ENCODE results near the gene MSI2. TPM values are rescaled to one million over a fixed set of nuclear protein-coding genes. Genes with fewer than 3 reads are reported as not detected.

The MSI2 gene
- total and polyA plus RNA-seq, 12 donors = 25.5 to 135 (median 121) TPM

- TF ChIP-seq CTCF (IDR thresholded peaks at IDR 0.05) = peak; percentile 80 to 98 (median 97)
- H3K36me3 ChIP-seq = peaks cover 0 to 17% (median 0%) of the 10 kb centered on the region in 9 donors
- H3K27me3 ChIP-seq = no peaks in the 10 kb centered on the region
- no peak overlapping the region for H3K4me3 ChIP-seq
- ATAC-seq = peak; percentile 89 to 96 (median 92)
- H3K9me3 ChIP-seq = no peaks in the 10 kb centered on the region
- H3K4me1 ChIP-seq = peaks cover 0 to 37% (median 10%) of the 10 kb centered on the region in 9 donors
- 38 to 45% methylated on average over 21 of the region's 21 CpGs for WGBS, 2 donors
- DNase-seq = peak; percentile 77 to 81
- intact Hi-C loops (cut with DNase I) = loop anchor here (1.0 to 10.0 kb wide), 15 partner anchors 65 to 540 kb away; partner anchors contain the start of gene CCDC182 (in 1 of the 10)
- peak overlapping the region in 5 of 10 donors; percentile 20 to 52 (median 26) for H3K27ac ChIP-seq
Measured at GRCh38 chr17:57671667-57672632, 415.6 kb downstream of the MSI2 start.

- WGBS, 2 donors = 92 to 94% methylated on average over 4 of the region's 4 CpGs
- Histone ChIP-seq H3K4me1 (peaks cover 0 to 29% (median 10%) of the 10 kb centered on the region in 9 donors), H3K27me3 (no peaks in the 10 kb centered on the region), H3K36me3 (peaks cover 0 to 18% (median 0%) of the 10 kb centered on the region in 9 donors), H3K4me3 (no peak overlapping the region), H3K27ac (no peak overlapping the region), H3K9me3 (no peaks in the 10 kb centered on the region)
- intact Hi-C loops (cut with DNase I) = loop anchor here (1.0 to 10.0 kb wide), 15 partner anchors 64 to 541 kb away; partner anchors contain the start of gene CCDC182 (in 1 of the 10)
- ATAC-seq (no peak), DNase-seq (no peak)
- TF ChIP-seq CTCF (IDR thresholded peaks at IDR 0.05) = no peak
Measured at GRCh38 chr17:57672971-57673370, 416.6 kb downstream of the MSI2 start.

GRCh38 chr17:57674894-57675293 lies 418.6 kb downstream of the MSI2 start:
- Histone ChIP-seq H3K36me3 (peaks cover 0 to 23% (median 0%) of the 10 kb centered on the region in 9 donors), H3K4me3 (no peak overlapping the region), H3K27me3 (no peaks in the 10 kb centered on the region), H3K27ac (no peak overlapping the region), H3K4me1 (peaks cover 0 to 14% (median 10%) of the 10 kb centered on the region in 9 donors), H3K9me3 (no peaks in the 10 kb centered on the region)
- DNase-seq (no peak), ATAC-seq (no peak)
- TF ChIP-seq CTCF (IDR thresholded peaks at IDR 0.05) = no peak
- intact Hi-C loops (cut with DNase I) = loop anchor here (5.0 to 10.0 kb wide), 11 partner anchors 62 to 543 kb away; partner anchors contain the start of gene CCDC182 (in 1 of the 10)
- WGBS, 2 donors = 97% methylated on average over 22 of the region's 22 CpGs
